ENCODE measurements around the gene PKN2.

Gene PKN2

GRCh38 chr1:88655685-88656299 lies 28.3 kb upstream of the PKN2 start:
- H3K4me3 ChIP-seq (ENCODE audit: low read length): no peak overlapping the region
- no peaks in the 10 kb centered on the region for H3K27me3 ChIP-seq (ENCODE audit: control insufficient read depth, insufficient read depth, low read length)
- H3K9me3 ChIP-seq (ENCODE audit: control insufficient read depth, low read length): no peaks in the 10 kb centered on the region

GRCh38 chr1:88658419-88658818 lies 25.7 kb upstream of the PKN2 start:
- Histone ChIP-seq H3K9me3 (ENCODE audit: control insufficient read depth, low read length) (no peaks in the 10 kb centered on the region), H3K27me3 (ENCODE audit: control insufficient read depth, insufficient read depth, low read length) (no peaks in the 10 kb centered on the region), H3K36me3 (ENCODE audit: control insufficient read depth, insufficient read depth, low read length) (no peaks in the 10 kb centered on the region), H3K4me1 (ENCODE audit: control insufficient read depth, insufficient read depth, low read length) (no peaks in the 10 kb centered on the region), H3K4me3 (ENCODE audit: low read length) (no peak overlapping the region), H3K9ac (ENCODE audit: low read length) (no peak overlapping the region)

More at GRCh38 chr1:88655685-88656299, 28.3 kb upstream of the PKN2 start:
- Histone ChIP-seq H3K9ac (ENCODE audit: low read length) (no peak overlapping the region), H3K36me3 (ENCODE audit: control insufficient read depth, insufficient read depth, low read length) (no peaks in the 10 kb centered on the region), H3K4me1 (ENCODE audit: control insufficient read depth, insufficient read depth, low read length) (no peaks in the 10 kb centered on the region)

- H3K9ac ChIP-seq (ENCODE audit: low read length): no peak overlapping the region
- H3K4me3 ChIP-seq (ENCODE audit: low read length): no peak overlapping the region
- no peaks in the 10 kb centered on the region for H3K9me3 ChIP-seq (ENCODE audit: control insufficient read depth, low read length)
Observed at GRCh38 chr1:88659552-88659951, 24.5 kb upstream of the PKN2 start.

GRCh38 chr1:88661188-88661587 lies 22.9 kb upstream of the PKN2 start:
- no peak overlapping the region for H3K9ac ChIP-seq (ENCODE audit: low read length)
- H3K4me3 ChIP-seq (ENCODE audit: low read length): no peak overlapping the region
- no peaks in the 10 kb centered on the region for H3K9me3 ChIP-seq (ENCODE audit: control insufficient read depth, low read length)
- H3K27me3 ChIP-seq (ENCODE audit: control insufficient read depth, insufficient read depth, low read length): no peaks in the 10 kb centered on the region
- H3K4me1 ChIP-seq (ENCODE audit: control insufficient read depth, insufficient read depth, low read length): no peaks in the 10 kb centered on the region
- H3K36me3 ChIP-seq (ENCODE audit: control insufficient read depth, insufficient read depth, low read length): no peaks in the 10 kb centered on the region

More at GRCh38 chr1:88659552-88659951, 24.5 kb upstream of the PKN2 start:
- Histone ChIP-seq H3K4me1 (ENCODE audit: control insufficient read depth, insufficient read depth, low read length) (no peaks in the 10 kb centered on the region), H3K27me3 (ENCODE audit: control insufficient read depth, insufficient read depth, low read length) (no peaks in the 10 kb centered on the region), H3K36me3 (ENCODE audit: control insufficient read depth, insufficient read depth, low read length) (no peaks in the 10 kb centered on the region)

- Histone ChIP-seq H3K4me1 (ENCODE audit: control insufficient read depth, insufficient read depth, low read length) (no peaks in the 10 kb centered on the region), H3K27me3 (ENCODE audit: control insufficient read depth, insufficient read depth, low read length) (no peaks in the 10 kb centered on the region), H3K4me3 (ENCODE audit: low read length) (no peak overlapping the region), H3K36me3 (ENCODE audit: control insufficient read depth, insufficient read depth, low read length) (no peaks in the 10 kb centered on the region), H3K9me3 (ENCODE audit: control insufficient read depth, low read length) (no peaks in the 10 kb centered on the region), H3K9ac (ENCODE audit: low read length) (no peak overlapping the region)
Observed at GRCh38 chr1:88661951-88662699, 21.9 kb upstream of the PKN2 start.

GRCh38 chr1:88662723-88663122 lies 21.4 kb upstream of the PKN2 start:
- H3K9me3 ChIP-seq (ENCODE audit: control insufficient read depth, low read length): no peaks in the 10 kb centered on the region
- no peak overlapping the region for H3K4me3 ChIP-seq (ENCODE audit: low read length)
- no peaks in the 10 kb centered on the region for H3K4me1 ChIP-seq (ENCODE audit: control insufficient read depth, insufficient read depth, low read length)
- H3K9ac ChIP-seq (ENCODE audit: low read length): no peak overlapping the region
- no peaks in the 10 kb centered on the region for H3K27me3 ChIP-seq (ENCODE audit: control insufficient read depth, insufficient read depth, low read length)
- no peaks in the 10 kb centered on the region for H3K36me3 ChIP-seq (ENCODE audit: control insufficient read depth, insufficient read depth, low read length)

- no peaks in the 10 kb centered on the region for H3K36me3 ChIP-seq (ENCODE audit: control insufficient read depth, insufficient read depth, low read length)
- H3K9me3 ChIP-seq (ENCODE audit: control insufficient read depth, low read length): no peaks in the 10 kb centered on the region
- H3K27me3 ChIP-seq (ENCODE audit: control insufficient read depth, insufficient read depth, low read length): no peaks in the 10 kb centered on the region
- no peaks in the 10 kb centered on the region for H3K4me1 ChIP-seq (ENCODE audit: control insufficient read depth, insufficient read depth, low read length)
- H3K4me3 ChIP-seq (ENCODE audit: low read length): no peak overlapping the region
- no peak overlapping the region for H3K9ac ChIP-seq (ENCODE audit: low read length)
Observed at GRCh38 chr1:88668405-88668804, 15.7 kb upstream of the PKN2 start.

- Histone ChIP-seq H3K9ac (ENCODE audit: low read length) (no peak overlapping the region), H3K27me3 (ENCODE audit: control insufficient read depth, insufficient read depth, low read length) (no peaks in the 10 kb centered on the region), H3K36me3 (ENCODE audit: control insufficient read depth, insufficient read depth, low read length) (no peaks in the 10 kb centered on the region), H3K9me3 (ENCODE audit: control insufficient read depth, low read length) (no peaks in the 10 kb centered on the region), H3K4me3 (ENCODE audit: low read length) (no peak overlapping the region), H3K4me1 (ENCODE audit: control insufficient read depth, insufficient read depth, low read length) (no peaks in the 10 kb centered on the region)
Observed at GRCh38 chr1:88670462-88670861, 13.6 kb upstream of the PKN2 start.

- no peak overlapping the region for H3K9ac ChIP-seq (ENCODE audit: low read length)
- no peaks in the 10 kb centered on the region for H3K27me3 ChIP-seq (ENCODE audit: control insufficient read depth, insufficient read depth, low read length)
- H3K4me3 ChIP-seq (ENCODE audit: low read length): no peak overlapping the region
- no peaks in the 10 kb centered on the region for H3K36me3 ChIP-seq (ENCODE audit: control insufficient read depth, insufficient read depth, low read length)
- H3K4me1 ChIP-seq (ENCODE audit: control insufficient read depth, insufficient read depth, low read length): no peaks in the 10 kb centered on the region
- H3K9me3 ChIP-seq (ENCODE audit: control insufficient read depth, low read length): no peaks in the 10 kb centered on the region
Observed at GRCh38 chr1:88673446-88673845, 10.6 kb upstream of the PKN2 start.

- no peak overlapping the region for H3K4me3 ChIP-seq (ENCODE audit: low read length)
Observed at GRCh38 chr1:88678405-88678804, 5.7 kb upstream of the PKN2 start.

GRCh38 chr1:88680471-88680870 lies 3.6 kb upstream of the PKN2 start:
- Histone ChIP-seq H3K9ac (ENCODE audit: low read length) (no peak overlapping the region), H3K4me3 (ENCODE audit: low read length) (no peak overlapping the region), H3K36me3 (ENCODE audit: control insufficient read depth, insufficient read depth, low read length) (no peaks in the 10 kb centered on the region), H3K9me3 (ENCODE audit: control insufficient read depth, low read length) (no peaks in the 10 kb centered on the region), H3K4me1 (ENCODE audit: control insufficient read depth, insufficient read depth, low read length) (no peaks in the 10 kb centered on the region), H3K27me3 (ENCODE audit: control insufficient read depth, insufficient read depth, low read length) (no peaks in the 10 kb centered on the region)

More at GRCh38 chr1:88678405-88678804, 5.7 kb upstream of the PKN2 start:
- H3K36me3 ChIP-seq (ENCODE audit: control insufficient read depth, insufficient read depth, low read length): no peaks in the 10 kb centered on the region
- no peaks in the 10 kb centered on the region for H3K27me3 ChIP-seq (ENCODE audit: control insufficient read depth, insufficient read depth, low read length)
- no peak overlapping the region for H3K9ac ChIP-seq (ENCODE audit: low read length)
- H3K4me1 ChIP-seq (ENCODE audit: control insufficient read depth, insufficient read depth, low read length): no peaks in the 10 kb centered on the region
- no peaks in the 10 kb centered on the region for H3K9me3 ChIP-seq (ENCODE audit: control insufficient read depth, low read length)

- Histone ChIP-seq H3K4me1 (ENCODE audit: control insufficient read depth, insufficient read depth, low read length) (no peaks in the 10 kb centered on the region), H3K4me3 (ENCODE audit: low read length) (no peak overlapping the region), H3K9me3 (ENCODE audit: control insufficient read depth, low read length) (no peaks in the 10 kb centered on the region), H3K9ac (ENCODE audit: low read length) (no peak overlapping the region), H3K36me3 (ENCODE audit: control insufficient read depth, insufficient read depth, low read length) (no peaks in the 10 kb centered on the region), H3K27me3 (ENCODE audit: control insufficient read depth, insufficient read depth, low read length) (no peaks in the 10 kb centered on the region)
Observed at GRCh38 chr1:88680911-88681622, 3.0 kb upstream of the PKN2 start.

All from mucosa of stomach (tissue), 1 donor.